Inferior parietal cortex (tissue), 1 donor: ENCODE results near the gene LCT.
"Not testable (repeated sequence)": the region's sequence is repeated elsewhere in the genome, so short reads cannot be mapped to it uniquely, and the experiment has no call there.

Experiments
- DNase-seq: peaks from one replicate; pipeline ENCODE4 v3.0.0-alpha.2; 2016; ENCODE audit errors: extremely low spot score

LCT gene

GRCh38 chr2:135831180-135831812 is 5.7 kb downstream of the LCT start:
- no peak for DNase-seq

GRCh38 chr2:135829378-135830135 is 7.4 kb downstream of the LCT start:
- no peak for DNase-seq

GRCh38 chr2:135826544-135826943 is 10.4 kb downstream of the LCT start:
- DNase-seq: no peak

- DNase-seq: no peak
These were observed 11.3 kb downstream of the LCT start for GRCh38 chr2:135825550-135826176.

- no peak for DNase-seq
These were observed 11.9 kb downstream of the LCT start for GRCh38 chr2:135825131-135825530.

- no peak for DNase-seq
These were observed 14.1 kb downstream of the LCT start for GRCh38 chr2:135822855-135823254.

GRCh38 chr2:135821190-135821589 is 15.8 kb downstream of the LCT start:
- DNase-seq: no peak

GRCh38 chr2:135820003-135820618 is 16.9 kb downstream of the LCT start:
- no peak for DNase-seq

GRCh38 chr2:135818937-135819610 is 17.9 kb downstream of the LCT start:
- no peak for DNase-seq

- DNase-seq: no peak
These were observed 19.0 kb downstream of the LCT start for GRCh38 chr2:135817951-135818350.

GRCh38 chr2:135817466-135817865 is 19.5 kb downstream of the LCT start:
- no peak for DNase-seq

GRCh38 chr2:135815269-135815668 is 21.7 kb downstream of the LCT start:
- DNase-seq: no peak

GRCh38 chr2:135812907-135813511 is 24.0 kb downstream of the LCT start:
- DNase-seq: no peak

- DNase-seq: not testable (repeated sequence)
These were observed 29.1 kb downstream of the LCT start for GRCh38 chr2:135807874-135808273.

GRCh38 chr2:135803278-135803677 is 33.7 kb downstream of the LCT start:
- no peak for DNase-seq

GRCh38 chr2:135802350-135802749 is 34.6 kb downstream of the LCT start:
- DNase-seq: no peak

GRCh38 chr2:135800513-135801460 is 36.2 kb downstream of the LCT start:
- no peak for DNase-seq

- no peak for DNase-seq
These were observed 37.2 kb downstream of the LCT start for GRCh38 chr2:135799738-135800137.

GRCh38 chr2:135798762-135799161 is 38.2 kb downstream of the LCT start:
- DNase-seq: no peak

GRCh38 chr2:135798275-135798705 is 38.7 kb downstream of the LCT start:
- no peak for DNase-seq
